ENCODE data around the gene PLEKHB2. TPM values are rescaled to one million over a fixed set of nuclear protein-coding genes. Genes with fewer than 3 reads are reported as not detected.
"Not testable (repeated sequence)": the region's sequence is repeated elsewhere in the genome, so short reads cannot be mapped to it uniquely, and the experiment has no call there.

PLEKHB2 gene
- total RNA-seq, 1 donor from 2014 or later: 31.0 TPM

DNA sequence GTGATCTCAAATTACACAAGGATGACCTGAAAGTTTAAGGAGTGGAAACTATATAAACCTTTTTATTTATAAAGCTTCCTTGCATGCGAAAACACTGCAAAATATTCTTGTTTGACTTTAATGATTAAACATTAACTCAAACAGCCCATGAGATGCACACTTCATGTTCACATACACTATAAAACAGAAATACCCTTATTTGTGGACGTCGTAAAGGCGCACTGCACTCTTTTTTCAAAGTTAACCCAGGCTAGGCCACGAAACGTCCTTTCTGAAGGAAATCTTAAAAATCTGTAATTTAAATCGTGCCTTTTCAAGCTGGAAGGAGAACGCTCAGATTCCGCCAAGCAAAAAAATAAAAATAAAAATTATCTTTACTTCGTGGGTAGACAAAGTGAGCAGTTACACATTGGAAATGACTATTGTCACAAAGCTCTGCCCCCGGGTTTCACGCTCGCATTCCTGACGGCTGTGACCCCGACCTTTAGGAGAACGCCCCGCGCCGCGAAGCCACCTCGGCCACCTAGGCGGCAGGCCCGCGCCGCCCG is 12.6 kb upstream of the PLEKHB2 start:
- ATAC-seq (ENCODE audit: poor library complexity): no peak
- DNase-seq: no peak
- intact Hi-C loops (cut with DNase I): no loop called here

DNA sequence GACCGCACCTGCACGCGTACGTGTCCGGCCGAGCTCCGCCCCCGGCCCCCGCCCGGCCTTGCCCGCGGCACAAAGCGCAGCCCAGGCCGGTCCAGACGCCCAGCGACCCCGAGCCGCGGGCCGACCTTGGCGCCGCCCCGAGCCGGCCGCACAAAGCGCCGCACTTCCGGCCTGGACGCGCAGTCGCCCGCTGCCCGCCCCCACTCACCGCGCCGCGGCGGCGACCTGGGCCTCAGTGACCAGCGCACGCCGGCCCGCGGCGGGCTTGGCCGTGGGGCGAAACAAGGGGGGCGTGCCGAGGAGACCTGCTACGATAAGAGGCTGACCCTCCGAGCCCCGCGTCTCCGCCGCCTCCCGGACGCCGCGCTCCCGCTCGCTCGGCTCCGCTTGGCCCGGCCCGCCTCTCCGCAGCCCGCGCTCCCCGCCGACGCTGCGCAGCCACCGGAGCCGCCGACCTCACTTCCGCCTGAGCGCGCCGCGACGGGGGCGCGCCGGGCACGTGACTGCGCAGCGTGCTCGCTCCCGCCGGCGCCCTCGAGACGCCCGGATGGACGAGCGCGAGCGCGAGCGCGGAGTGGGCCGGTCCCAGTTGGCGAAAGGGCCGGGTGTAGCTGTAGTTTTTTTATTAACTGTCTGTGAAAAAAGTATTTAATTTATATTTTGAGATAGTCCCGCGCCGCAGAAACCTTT is 12.0 kb upstream of the PLEKHB2 start, which contains the start of gene FAM168B:
Gene FAM168B (minus strand): TSS at position 455 of the 690 bp plus-strand sequence. CDS start 10,814 bp downstream, outside the sequence.
- intact Hi-C loops (cut with DNase I): no loop called here
- ATAC-seq (ENCODE audit: poor library complexity) (peak; percentile 98), DNase-seq (peak; percentile 94)

DNA sequence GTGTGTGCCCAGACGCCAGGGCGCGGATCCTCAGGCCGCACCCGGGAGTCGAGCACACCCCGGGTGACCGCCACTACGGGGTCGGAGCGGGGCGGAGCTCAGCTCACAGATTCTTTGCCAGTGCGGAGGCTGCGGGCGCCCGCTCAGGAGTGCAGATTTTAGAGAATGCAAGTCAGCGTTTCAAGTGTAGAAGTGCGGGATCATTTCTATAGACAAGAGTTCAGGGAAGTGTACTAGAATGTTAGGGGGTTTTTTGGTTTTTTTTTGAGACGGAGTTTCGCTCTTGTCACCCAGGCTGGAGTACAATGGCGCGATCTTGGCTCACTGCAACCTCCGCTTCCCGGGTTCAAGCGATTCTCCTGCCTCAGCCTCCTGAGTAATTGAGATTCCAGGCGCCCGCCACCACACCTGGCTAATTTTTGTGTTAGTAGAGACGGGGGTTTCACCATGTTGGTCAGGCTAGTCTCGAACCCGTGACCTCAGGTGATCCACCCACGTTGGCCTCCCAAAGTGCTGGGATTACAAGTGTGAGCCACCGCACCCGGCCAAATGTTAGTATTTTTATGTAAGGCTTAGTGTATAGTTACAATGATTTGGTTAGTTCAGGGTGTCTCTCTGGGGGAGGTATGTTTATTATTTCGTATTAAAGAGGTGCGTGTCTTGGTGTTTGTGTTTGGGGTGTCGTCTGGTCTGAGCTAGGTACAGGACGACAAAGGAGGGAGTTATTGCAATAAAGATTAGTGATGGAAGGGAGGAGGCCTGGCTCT is 11.3 kb upstream of the PLEKHB2 start:
- ATAC-seq (ENCODE audit: poor library complexity): peak; percentile 86
- peak; percentile 89 for DNase-seq
- intact Hi-C loops (cut with DNase I): no loop called here

- intact Hi-C loops (cut with DNase I): no loop called here
- ATAC-seq (ENCODE audit: poor library complexity) (no peak), DNase-seq (no peak)
Measured at GRCh38 chr2:131094463-131095281, 10.5 kb upstream of the PLEKHB2 start.

DNA sequence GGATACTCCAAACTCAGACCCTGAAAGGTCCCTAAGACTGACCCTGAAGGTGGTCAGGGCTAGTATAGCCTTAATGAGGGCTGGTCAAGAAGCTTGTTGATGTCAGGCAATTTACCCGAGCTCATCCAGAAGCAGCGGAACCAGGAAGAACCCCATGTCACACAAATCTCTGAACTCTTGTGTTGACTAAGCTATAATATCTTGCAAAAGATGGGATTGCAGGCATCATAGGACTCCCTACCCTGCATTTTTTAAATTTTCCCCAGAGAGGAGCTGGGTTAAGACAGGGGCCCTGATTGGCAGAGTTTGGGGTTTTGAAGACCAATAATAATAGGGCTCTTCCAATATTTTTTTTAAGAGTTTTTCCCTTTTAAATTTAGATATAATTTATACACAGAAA is 2.0 kb upstream of the PLEKHB2 start:
- ATAC-seq (ENCODE audit: poor library complexity) (no peak), DNase-seq (no peak)
- intact Hi-C loops (cut with DNase I): no loop called here

DNA sequence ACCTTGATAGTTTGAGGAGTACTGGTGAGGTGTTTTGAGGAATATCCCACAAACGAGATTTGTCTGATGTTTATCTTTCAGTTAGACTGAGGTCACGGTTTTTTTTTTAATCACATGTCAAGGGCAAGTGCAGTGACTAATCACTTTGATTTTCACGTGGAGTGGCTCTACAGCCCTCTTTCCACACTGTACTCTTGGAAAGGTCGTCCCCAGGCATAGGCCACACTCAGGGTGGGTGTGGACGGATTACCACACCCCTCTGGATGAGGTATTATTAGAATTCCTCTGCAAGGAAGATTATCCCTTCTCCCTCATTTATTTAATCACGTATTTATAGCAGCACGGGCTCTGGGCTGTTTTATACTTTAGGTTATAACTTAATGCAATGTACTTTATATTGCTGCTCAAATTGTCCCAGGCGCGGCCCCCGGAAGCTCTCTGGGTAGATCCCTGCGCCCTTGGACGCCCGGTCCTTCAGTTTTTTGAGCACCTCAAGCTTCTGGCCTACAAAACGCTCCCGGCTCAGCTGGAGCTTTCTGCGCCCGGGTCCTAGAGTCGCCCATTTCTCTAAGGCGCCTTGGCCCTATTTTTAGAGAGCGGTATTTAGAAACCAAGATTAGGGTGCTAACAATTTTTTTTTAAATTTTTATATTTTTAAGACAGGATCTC is 515 bp upstream of the PLEKHB2 start:
- ATAC-seq (ENCODE audit: poor library complexity) (peak; percentile 85), DNase-seq (no peak)
- intact Hi-C loops (cut with DNase I): no loop called here

- intact Hi-C loops (cut with DNase I): no loop called here
Measured at GRCh38 chr2:131105950-131106801, 1.0 kb downstream of the PLEKHB2 start.

DNA sequence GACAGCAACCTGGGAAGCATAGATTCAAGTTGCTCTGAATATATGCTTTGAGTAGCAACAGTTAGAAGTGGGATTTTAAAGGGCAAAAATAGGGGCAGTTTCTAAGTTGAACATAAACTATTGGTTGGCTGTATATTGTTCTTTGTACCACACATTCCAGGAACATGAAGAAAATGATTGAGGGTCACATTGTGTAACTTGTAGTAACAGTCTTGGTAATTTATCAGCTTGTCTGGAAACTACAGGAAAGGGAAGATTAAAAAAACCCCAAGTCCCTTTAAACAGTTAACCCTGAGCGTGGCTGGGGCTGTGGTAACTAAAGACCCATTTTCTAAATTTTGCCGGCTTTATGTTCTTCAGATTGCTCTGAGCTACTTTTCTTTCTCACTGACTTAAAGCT is 7.4 kb downstream of the PLEKHB2 start:
- intact Hi-C loops (cut with DNase I): no loop called here
- DNase-seq (no peak), ATAC-seq (ENCODE audit: poor library complexity) (no peak)

More at GRCh38 chr2:131105950-131106801, 1.0 kb downstream of the PLEKHB2 start:
- ATAC-seq (ENCODE audit: poor library complexity): peak; percentile 28
- DNase-seq: peak; percentile 45

DNA sequence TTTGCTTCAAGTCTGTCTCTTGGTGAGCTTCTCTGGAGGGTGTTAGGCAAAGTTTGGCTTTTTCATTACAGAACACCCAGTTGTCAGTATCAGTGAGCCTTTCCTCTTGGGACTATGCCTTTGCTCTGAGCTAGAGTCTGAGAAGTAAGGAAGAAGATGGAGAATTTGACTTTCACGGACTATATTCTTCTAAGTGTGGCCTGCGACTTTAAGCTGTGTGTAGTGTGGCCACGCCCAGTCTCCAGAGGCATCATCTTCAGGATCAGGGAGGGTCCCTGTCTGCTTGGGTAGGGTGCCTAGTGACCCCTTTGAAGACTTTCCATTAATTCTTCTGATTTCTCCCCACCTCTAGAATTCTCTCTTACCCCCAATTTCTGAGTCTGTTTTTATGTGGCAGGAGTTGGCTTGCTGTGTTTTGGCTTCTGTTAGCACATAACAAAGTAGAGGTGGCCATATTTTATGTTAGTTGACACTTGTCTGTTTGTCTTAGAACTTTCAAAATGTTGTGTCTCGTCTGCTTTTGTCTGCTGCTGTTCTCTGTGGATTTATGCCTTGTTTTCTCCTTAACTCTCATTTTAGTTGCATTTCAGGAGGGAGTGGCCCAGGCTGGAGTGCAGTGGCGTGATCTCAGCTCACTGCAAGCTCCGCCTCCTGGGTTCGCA is 8.6 kb downstream of the PLEKHB2 start:
- ATAC-seq (ENCODE audit: poor library complexity) (peak; percentile 23), DNase-seq (no peak)

GRCh38 chr2:131114950-131115349 is 9.8 kb downstream of the PLEKHB2 start:
- intact Hi-C loops (cut with DNase I): not testable (repeated sequence)

More for the DNA sequence above, 8.6 kb downstream of the PLEKHB2 start:
- intact Hi-C loops (cut with DNase I): no loop called here

DNA sequence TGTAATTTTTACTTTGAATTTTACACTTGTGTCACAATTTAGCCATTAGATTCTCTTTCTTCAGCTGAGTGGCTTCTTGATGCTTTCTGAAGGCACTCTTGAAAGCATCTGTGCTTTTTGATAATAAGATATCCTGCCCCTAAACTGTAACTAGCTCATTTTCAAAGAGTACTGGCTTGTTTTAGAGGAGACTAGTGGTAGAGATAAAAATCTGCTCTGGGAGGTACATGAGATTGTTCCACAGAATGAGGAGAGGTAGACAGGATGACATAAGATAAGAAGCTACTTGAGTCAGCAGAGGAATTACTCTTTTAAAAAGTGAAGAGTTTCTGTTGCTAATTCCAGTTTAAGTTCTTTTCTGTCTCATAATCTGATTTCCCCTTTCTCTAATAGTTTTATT is 10.6 kb downstream of the PLEKHB2 start:
- no peak for ATAC-seq (ENCODE audit: poor library complexity)
- intact Hi-C loops (cut with DNase I): no loop called here
- no peak for DNase-seq

More at GRCh38 chr2:131114950-131115349, 9.8 kb downstream of the PLEKHB2 start:
- DNase-seq; ATAC-seq (ENCODE audit: poor library complexity): not testable (repeated sequence)

DNA sequence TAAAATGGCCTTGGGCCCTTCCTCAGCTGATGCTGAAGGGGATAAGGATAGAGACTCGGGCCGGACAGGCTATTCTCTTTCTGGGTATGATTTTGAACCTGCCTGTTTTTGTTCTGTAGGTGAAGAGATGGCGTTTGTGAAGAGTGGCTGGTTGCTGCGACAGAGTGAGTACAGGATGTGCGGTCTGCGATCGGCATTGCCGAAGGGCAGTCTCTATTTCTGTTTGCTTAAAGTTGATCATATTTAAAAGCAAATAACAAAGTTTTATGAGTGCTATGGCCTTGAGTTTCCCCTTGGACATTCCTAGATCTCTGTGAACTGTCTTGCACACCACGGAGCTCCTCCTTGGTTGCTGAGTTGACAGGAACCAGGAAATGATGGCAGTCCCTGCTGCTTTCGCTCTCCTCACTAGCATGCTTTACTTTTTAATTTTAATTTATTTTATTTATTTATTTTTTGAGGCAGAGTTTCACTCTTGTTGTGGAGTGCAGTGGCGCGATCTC is 15.7 kb downstream of the PLEKHB2 start:
- DNase-seq: no peak
- no peak for ATAC-seq (ENCODE audit: poor library complexity)
- intact Hi-C loops (cut with DNase I): no loop called here

GRCh38 chr2:131121464-131121863 is 16.3 kb downstream of the PLEKHB2 start:
- intact Hi-C loops (cut with DNase I): no loop called here
- DNase-seq (no peak), ATAC-seq (ENCODE audit: poor library complexity) (no peak)

- no peak for DNase-seq
- ATAC-seq (ENCODE audit: poor library complexity): no peak
- intact Hi-C loops (cut with DNase I): no loop called here
Measured at GRCh38 chr2:131122496-131122895, 17.4 kb downstream of the PLEKHB2 start.

DNA sequence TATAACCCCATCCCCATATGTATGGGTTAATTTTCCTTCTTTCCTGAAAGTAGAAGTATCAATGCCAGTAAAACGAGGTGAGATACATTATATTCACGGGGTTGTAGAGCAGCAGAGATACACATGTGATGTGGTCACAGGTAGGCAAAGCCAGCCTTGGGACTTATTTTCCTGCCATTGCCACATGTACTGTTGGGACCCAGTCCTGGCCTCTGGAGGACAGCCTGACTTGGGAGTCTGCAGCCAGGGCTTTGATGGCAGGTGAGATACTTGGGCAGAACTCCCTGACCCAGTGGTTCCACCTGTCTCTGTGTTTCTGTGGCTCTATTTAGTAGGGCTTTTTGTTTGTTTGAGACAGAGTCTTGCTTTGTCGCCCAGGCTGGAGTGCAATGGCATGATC is 18.1 kb downstream of the PLEKHB2 start:
- intact Hi-C loops (cut with DNase I): no loop called here
- ATAC-seq (ENCODE audit: poor library complexity) (no peak), DNase-seq (no peak)

DNA sequence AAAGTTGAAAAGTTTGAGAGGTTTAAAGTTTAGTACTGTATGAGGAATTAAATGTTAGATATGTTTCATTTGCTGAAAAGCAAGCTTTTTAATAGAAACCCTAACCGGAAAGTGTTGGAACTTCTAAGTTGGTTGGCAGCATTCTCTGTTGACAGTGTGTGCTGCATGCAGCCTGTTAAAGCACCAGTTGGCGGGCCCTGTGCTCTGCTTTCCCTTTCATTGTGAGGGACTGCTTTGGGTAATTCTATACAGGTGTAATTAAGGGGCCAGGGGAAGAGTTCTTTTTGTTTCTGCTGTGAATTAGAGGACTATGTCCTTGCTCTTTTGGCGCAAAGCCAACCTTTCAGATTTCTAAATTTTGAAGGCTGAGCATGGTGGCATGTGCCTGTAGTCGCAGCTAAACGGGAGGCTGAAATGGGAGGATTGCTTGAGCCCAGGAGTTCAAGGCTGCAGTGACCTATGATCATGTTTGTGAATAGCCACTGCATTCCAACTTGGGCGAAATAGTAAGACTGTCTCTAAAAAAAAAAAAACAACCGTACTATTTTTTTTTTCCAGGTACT is 20.1 kb downstream of the PLEKHB2 start:
- intact Hi-C loops (cut with DNase I): no loop called here
- no peak for ATAC-seq (ENCODE audit: poor library complexity)
- DNase-seq: no peak

DNA sequence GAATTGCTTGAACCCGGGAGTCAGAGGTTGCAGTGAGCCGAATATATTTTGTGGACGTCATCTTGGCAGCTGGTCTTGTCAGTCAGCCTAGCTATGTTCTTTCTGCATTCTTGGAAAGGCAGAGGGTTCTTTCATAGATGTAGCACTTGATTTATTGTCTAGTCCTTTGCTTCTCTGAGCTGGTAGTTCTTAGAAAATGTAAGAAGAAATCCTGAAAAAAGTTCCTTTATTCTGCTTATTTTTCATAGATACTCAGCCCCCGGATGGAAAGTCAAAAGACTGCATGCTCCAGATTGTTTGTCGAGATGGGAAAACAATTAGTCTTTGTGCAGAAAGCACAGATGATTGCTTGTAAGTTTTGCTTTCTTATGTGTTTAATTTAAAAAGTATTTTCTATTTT is 21.3 kb downstream of the PLEKHB2 start:
- no peak for ATAC-seq (ENCODE audit: poor library complexity)
- DNase-seq: no peak
- intact Hi-C loops (cut with DNase I): no loop called here
